Stimulated activated CD4-positive, alpha-beta T cell treated with anti-CD3 and anti-CD28 coated beads, Interleukin-2, amount 100 ng/mL, for 48 hours (primary cell): ENCODE measurements around the gene ILDR1.
"Not testable (repeated sequence)": the region's sequence is repeated elsewhere in the genome, so short reads cannot be mapped to it uniquely, and the experiment has no call there.

Source experiments
- DNase-seq, 2 donors: peaks; one replicate each; pipeline ENCODE4 v3.0.0-alpha.2; 2020

ILDR1 gene

GRCh38 chr3:122021811-122022401, at the start of gene ILDR1:
Gene ILDR1 (minus strand): TSS chr3:122022247. CDS start chr3:122022077, 170 bp downstream.
- DNase-seq: no peak

DNA sequence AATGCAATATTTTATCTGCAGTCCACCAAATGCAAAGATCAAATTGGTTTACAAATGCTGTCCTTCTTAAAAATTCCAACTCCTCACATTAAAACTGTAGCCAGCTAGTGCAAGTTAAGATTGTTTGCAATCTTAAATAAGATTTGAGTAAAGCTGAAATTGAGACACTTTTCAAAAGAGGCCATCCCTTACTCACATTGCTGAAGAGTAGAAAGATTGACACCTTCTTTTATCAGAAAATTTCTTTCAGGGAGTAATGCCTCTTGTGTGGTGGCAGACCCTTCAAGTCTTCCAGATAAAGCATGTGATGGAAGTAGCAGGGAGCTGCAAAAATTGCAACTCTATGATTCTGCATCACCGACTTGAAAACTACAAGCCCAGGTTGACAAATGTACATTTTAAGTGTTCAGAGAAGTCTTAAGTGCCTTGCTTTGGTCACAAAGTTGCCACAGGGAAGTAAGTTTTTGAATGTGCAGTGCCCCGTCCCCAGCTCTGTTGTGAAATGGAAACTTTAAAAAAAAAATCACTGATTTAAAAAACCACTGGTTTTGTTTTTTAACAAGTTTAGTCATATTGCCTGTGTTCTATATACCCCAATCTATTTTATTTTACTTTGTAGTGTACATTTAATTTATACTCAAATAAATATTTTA, 45.7 kb upstream of the ILDR1 start:
- no peak for DNase-seq

GRCh38 chr3:122067214-122067550, 45.1 kb upstream of the ILDR1 start:
- no peak for DNase-seq

DNA sequence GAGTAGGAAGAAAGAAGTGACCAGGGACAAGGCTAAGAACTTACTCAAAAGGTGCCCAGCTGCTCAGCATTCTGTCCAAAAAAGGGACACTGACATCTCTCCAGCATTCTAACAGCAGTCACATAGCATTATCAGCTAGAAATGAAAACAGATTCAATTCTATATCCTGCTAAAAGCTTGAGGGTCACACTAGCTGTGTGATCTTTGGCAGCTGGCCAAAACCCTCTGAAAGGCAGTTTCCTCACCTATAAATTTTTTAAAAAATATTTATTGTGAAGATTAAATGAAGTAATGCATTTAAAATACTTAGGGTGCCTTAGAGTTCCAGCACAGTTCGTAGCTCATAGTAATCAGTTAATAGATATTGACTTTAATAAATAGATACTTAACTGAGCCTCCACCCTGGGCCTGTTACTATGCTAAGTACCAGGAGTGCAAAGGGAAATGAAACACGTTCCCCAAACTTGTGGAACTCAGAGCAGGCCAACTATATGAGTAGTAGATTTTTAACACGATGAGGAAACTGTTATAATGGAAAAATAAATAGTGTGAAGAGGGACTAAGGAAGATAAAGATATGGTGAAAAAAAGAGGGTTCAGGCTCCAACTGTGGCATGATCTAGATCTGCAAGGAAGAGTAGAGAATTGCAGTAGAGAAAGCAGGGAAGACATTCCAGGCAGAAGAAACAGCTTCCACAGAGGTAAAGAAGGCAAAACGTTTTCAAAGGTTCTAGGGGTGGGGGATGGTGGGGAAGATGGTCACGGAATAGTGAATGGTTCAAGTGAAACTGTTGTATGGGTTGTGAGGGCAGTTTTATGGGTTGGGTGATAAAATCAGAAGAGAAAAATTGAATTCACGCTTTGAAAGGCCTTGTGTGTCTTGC, 44.5 kb upstream of the ILDR1 start:
- DNase-seq: no peak

DNA sequence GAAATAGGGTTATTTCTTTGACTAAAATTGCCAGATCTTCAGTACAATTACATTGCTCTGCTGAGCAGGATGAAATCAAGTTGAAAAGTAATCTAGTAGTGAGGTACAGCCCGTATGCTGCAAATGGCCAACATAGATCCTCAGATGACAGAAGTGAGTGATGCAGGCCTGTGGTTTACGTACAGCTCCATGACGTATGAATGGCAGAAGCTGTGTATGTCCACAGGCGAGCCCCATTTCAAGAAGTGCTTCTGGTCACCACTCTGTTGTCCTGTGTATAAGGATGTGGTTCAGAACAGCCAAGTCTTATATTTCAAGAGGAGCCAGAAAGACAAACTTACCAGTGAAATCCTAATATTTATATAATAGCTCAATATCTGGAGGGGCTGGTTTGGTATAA, 42.3 kb upstream of the ILDR1 start:
- DNase-seq: no peak

DNA sequence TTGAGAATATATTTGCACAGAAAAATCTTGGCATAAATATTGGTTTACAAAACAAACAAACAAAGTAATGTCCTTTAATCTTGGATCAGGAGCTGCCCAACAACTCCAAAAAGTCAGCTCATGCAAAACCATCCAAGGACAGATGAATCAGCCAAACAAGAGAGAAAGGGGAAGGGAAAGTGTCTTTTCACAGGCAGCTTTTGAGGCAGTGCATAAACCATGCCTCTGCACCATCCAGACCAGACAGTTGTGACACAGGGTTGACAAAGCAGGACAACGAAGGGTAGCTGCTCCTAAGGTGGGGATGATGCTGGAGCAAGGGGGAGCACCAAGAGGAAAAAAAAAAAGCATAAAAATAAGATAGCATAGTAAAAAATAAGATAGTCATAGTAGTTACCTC, 41.9 kb upstream of the ILDR1 start:
- DNase-seq: no peak

GRCh38 chr3:122060040-122060698, 38.1 kb upstream of the ILDR1 start:
- DNase-seq: no peak

DNA sequence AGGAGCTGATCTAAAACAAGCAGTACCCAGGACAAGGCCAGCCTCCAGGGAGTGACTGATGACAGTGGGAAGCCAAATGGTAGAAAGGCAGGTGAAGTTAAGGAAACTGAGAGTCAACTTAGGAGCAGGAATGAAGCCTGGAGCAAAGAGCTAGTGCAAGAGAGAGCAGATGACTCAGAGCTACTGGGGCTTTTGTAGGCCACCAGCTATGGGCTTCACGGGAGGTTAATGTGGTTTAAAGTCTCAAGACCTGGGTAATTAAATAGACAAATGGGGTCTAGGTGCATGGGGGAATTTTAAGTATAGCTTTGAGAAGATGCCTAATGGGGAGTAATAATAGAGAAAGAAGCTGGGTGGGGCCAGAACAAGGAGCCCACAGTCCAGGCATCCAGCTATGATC, 36.2 kb upstream of the ILDR1 start:
- DNase-seq: no peak

DNA sequence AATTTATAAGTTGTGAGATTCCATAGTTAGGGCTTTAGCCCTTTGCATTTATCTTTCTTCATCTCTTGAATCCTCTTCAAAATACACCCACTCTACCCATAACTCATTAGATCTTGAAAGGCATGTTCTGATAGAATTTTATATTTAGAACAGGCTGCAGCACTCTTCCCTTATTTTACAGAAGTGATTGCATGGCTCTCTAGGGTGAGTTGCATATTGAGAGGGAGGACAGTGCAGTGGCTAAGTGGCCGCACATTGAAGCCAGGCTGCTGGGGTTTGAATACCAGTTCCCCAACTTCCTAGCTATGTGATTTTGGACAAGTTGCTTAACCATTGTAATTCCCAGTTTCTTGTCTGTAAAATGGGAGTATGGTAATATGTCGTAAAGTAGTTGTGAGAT, 35.6 kb upstream of the ILDR1 start:
- DNase-seq: no peak

DNA sequence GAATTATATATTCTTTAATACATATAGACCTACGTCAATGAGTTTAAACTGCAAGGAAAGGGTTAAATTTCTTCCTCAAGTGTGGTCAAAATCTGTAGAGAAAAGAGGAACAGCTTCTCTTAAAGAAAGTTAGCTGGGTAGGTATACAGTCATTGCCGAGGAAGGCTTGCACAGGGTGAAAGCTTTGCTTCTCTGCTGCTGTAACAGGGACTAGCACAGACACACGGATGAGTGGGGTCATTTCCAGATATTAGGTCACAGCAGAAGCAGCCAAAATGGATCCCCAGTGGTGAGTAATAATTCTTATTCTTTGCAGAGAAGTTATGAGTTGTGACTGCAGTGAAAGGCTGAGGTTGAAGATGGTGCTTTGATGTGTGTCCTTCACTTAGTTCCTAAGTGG, 33.2 kb upstream of the ILDR1 start, which contains the start of gene CD86:
Gene CD86, plus strand, starts transcription at position 148 of the 400 bp plus-strand sequence. Its CDS starts 128 bp downstream, at position 276.
- DNase-seq: no peak

DNA sequence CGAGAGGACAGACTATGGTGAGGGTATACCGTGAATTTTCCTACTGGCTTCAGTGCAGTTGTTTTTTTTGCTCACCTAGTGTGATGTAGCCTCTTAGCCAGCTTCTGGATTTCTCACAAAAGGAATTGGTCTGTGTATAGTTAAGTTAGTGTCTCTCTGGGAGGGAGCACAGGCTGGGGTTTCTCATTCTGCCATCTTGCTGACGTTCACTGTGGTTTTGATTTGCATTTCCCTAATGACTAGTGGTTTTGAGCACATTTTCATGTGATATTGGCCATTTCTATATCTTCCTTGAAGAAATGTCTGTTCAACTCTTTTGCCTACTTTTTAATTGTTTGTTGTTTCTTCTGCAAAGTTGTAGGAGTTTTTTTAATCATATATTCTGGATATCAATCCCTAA, 30.9 kb upstream of the ILDR1 start:
- DNase-seq: no peak

DNA sequence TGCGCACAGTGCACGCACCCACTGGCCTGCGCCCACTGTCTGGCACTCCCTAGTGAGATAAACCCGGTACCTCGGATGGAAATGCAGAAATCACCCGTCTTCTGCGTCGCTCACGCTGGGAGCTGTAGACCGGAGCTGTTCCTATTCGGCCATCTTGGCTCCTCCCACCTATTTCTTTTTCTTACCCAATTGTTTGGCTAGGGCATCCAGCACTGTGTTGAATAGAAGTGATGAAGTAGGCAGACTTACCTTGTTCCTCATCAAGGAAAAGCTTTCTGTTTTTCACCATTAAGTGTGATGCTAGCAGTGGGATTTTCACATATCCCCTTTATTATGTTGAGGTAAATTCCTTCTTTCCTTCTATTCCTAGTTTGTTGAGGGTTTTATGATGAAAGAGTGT, 25.7 kb upstream of the ILDR1 start:
- not testable (repeated sequence) for DNase-seq

- DNase-seq: not testable (repeated sequence)
These were observed 25.2 kb upstream of the ILDR1 start for GRCh38 chr3:122047296-122047695.

GRCh38 chr3:122033023-122033422, 11.0 kb upstream of the ILDR1 start:
- DNase-seq: no peak

GRCh38 chr3:122032531-122032930, 10.5 kb upstream of the ILDR1 start:
- DNase-seq: no peak

GRCh38 chr3:122031123-122031468, 9.0 kb upstream of the ILDR1 start:
- DNase-seq: no peak

DNA sequence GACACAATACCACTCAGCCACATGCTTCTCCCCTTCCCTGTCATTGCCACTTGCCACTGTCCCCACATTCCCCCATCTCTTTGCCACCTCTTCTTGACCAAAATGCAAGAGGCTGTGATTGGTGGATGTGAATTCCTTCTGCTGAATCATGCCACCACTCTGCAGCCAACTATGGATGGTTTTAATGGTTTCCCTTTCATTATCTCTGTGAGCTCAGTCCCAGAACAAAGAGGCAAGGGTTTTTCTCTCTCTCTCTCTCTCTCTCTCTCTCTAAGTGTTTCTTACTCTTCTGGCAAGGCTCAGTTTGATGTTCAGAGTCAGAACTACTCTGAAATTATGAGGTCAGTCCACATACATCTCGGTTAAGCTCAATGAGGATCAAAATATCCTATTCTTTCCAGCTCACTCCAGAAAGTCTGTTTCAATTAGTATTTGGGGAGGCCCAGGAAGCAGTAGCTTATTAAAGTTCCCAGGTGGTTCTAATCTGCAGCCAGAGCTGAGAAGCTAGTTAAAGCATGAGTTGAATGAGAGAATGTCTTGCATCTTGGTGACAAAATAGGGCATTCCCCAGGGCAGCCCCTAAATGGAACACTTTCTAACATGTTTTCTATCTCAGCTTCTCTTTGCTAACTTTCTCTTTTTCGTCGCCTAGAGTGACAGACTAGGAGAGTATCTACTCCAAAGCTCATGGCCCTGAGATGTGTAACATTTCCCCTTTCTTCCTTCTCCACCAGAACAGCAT, 8.5 kb upstream of the ILDR1 start:
- DNase-seq: no peak

- DNase-seq: no peak
These were observed 3.2 kb upstream of the ILDR1 start for GRCh38 chr3:122025296-122025695.

- no peak for DNase-seq
These were observed 2.8 kb upstream of the ILDR1 start for GRCh38 chr3:122024800-122025199.

DNA sequence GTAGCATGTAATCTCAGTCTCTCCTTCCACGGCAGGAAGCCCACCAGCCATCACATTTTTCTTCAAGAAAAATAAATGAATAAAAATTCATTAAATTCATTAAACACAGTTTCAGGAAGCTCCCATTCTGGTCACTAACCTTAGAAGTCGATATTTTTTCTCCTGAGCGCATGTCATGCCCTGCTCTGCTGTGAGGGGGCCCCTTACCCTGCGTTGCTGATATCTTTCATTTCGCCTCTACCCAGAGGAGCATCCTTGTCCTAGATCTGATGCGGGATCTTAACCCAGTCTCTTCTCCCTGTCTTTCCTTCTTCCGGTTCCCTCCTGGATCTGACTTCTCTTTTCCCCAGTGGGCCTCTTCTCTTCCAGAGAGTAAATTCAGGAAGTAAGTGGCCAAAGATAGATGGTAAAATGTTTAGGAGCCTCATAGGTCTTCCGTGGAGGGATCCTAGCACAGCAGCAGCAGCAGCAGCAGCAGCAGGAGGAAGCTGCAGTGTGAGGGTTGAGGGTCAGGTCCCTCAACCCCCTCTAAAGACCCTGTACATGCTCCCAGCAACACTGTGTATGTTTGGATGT, 1.4 kb upstream of the ILDR1 start:
- DNase-seq: no peak

DNA sequence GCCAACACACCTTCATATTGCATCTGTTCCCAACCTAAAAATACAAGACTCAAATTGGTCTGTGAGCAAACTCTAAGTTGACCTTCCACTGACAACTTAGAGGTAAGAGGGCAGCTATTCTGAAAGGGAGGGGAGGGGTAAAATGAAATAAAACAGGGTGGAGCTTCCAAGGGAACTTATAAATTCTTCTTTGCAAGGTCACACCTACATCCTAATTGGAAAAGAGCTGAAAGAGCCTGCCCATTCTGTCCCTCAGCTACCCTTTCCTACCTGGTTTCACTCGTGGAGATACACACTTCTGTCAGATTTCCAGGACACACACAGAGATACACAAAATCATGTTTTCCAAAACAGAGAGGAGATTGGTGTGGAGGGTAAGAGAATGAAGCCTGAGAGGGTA, 1.0 kb downstream of the ILDR1 start:
- DNase-seq: no peak

DNA sequence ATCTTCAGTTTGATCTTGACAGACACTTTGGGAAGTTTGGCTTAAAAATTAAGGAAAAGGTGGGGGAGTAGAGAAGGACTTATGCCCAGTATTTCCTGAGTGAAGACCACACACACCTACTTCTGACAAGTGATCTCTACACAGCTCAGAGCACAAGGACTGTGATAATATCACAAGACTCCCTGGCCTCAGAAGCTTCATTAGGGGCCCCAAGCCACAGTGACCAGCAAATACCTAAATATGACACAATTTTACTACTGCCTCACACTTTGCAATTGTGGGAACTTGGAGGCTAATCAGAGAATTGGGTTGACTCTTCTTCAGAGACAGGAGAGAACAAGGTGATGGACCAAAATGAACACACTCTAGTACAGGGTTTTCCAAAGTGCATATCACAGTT, 2.6 kb downstream of the ILDR1 start:
- DNase-seq: no peak

- no peak for DNase-seq
These were observed 7.3 kb downstream of the ILDR1 start for GRCh38 chr3:122014741-122015140.
